ENCODE measurements around the gene CEACAM8. TPM values are rescaled to one million over a fixed set of nuclear protein-coding genes. Genes with fewer than 3 reads are reported as not detected.

The CEACAM8 gene
- total RNA-seq, 1 experiment from 2014 or later: not detected

DNA sequence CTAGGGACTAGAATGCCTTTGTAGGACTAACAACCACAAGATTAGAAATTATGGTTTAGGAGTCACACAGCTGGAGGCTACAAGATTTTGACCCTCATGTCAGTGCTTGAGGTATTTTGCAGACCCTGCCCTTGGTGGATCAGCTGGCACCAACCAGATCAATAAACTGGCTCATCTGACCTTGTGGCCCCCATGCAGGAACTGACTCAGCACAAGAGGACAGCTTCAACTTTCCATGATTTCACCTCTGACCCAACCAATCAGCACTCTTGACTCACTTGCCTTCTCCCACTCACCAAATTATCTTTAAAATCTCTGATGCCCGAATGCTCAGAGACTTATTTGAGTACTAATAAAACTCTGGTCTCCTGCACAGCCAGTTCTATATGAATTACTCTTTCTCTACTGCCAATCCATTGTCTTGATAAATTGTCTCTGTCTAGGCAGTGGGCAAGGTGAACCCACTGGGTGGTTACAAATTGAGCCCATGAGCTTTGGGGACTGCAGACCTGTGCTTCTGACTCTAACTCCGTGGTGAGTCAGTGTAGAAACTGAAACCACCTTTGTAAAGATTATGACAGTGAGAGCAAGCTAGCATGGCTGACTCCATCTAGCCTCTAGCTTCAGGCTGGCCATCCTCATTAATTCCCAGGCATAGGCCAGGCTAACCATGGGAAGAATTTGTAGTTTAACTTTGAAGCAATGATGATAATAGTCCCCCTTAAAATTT, 33.9 kb upstream of the CEACAM8 start:
- H3K9ac ChIP-seq (ENCODE audit: low read length): no peak overlapping the region
- intact Hi-C loops (cut with micrococcal nuclease): no loop called here
- no TSS peak for BruUV-seq (replicated peaks)
- H4K20me1 ChIP-seq (ENCODE audit: low read length): no peaks in the 10 kb centered on the region
- H3K9me3 ChIP-seq (ENCODE audit: low read length): 0 out of 2 replicates have a peak, but pooled peaks cover 4% of the 10 kb centered on the region
- peaks cover 19% of the 10 kb centered on the region for H3K27me3 ChIP-seq (ENCODE audit: low read length)
- H3K4me1 ChIP-seq (ENCODE audit: insufficient read depth, low read length): no peaks in the 10 kb centered on the region
- H3K4me3 ChIP-seq (ENCODE audit: low read length): no peak overlapping the region
- H3K4me2 ChIP-seq (ENCODE audit: low read length): no peak overlapping the region
- ATAC-seq (no peak), DNase-seq (peak; percentile 2)
- H3F3A ChIP-seq (ENCODE audit: low read length, unreplicated experiment): no peaks in the 10 kb centered on the region
- TF ChIP-seq, protein P1, sequence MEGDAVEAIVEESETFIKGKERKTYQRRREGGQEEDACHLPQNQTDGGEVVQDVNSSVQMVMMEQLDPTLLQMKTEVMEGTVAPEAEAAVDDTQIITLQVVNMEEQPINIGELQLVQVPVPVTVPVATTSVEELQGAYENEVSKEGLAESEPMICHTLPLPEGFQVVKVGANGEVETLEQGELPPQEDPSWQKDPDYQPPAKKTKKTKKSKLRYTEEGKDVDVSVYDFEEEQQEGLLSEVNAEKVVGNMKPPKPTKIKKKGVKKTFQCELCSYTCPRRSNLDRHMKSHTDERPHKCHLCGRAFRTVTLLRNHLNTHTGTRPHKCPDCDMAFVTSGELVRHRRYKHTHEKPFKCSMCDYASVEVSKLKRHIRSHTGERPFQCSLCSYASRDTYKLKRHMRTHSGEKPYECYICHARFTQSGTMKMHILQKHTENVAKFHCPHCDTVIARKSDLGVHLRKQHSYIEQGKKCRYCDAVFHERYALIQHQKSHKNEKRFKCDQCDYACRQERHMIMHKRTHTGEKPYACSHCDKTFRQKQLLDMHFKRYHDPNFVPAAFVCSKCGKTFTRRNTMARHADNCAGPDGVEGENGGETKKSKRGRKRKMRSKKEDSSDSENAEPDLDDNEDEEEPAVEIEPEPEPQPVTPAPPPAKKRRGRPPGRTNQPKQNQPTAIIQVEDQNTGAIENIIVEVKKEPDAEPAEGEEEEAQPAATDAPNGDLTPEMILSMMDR (conservative IDR thresholded peaks at IDR 0.05; ENCODE audit: low read depth, low read length): no peak
- TF ChIP-seq EZH2phosphoT487 (IDR thresholded peaks at IDR 0.05; ENCODE audit: borderline replicate concordance, low read length) (no peak), EZH2 (IDR thresholded peaks at IDR 0.05; ENCODE audit: low read length, unreplicated experiment) (no peak)
- no peaks in the 10 kb centered on the region for H3K79me2 ChIP-seq (ENCODE audit: low read length)
- H2AFZ ChIP-seq (ENCODE audit: low read length): no peak overlapping the region
- no peaks in the 10 kb centered on the region for H3K9me2 ChIP-seq (replicated peaks; ENCODE audit: low read length)
- CTCF ChIA-PET: no interaction called here
- no peaks in the 10 kb centered on the region for H3K36me3 ChIP-seq (ENCODE audit: low read depth, low read length)
- no peak overlapping the region for H3K27ac ChIP-seq (ENCODE audit: low read length)
- POLR2A ChIA-PET (ENCODE audit: unreplicated experiment): no interaction called here

DNA sequence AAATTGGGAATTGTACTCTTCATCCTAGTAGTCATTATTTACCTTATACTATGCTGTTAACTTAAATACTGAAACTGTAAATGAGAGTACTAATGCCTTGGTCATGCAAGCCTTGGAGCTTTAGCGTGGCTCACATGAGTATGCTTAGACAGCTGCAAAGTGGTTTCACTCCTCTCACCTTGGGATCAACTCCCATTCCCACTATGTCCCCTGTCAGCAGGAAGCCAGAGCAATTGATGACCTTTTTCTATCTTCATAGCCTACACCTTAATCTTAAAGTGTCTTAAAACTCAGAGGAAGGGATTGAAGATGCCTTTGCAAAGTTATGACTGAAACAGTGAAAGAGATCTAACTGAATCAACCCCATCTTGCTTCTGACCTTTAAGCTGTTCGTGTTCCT, 33.2 kb upstream of the CEACAM8 start:
- no peaks in the 10 kb centered on the region for H3F3A ChIP-seq (ENCODE audit: low read length, unreplicated experiment)
- intact Hi-C loops (cut with micrococcal nuclease): no loop called here
- no peaks in the 10 kb centered on the region for H4K20me1 ChIP-seq (ENCODE audit: low read length)
- no peaks in the 10 kb centered on the region for H3K4me1 ChIP-seq (ENCODE audit: insufficient read depth, low read length)
- H3K27ac ChIP-seq (ENCODE audit: low read length): no peak overlapping the region
- H3K36me3 ChIP-seq (ENCODE audit: low read depth, low read length): no peaks in the 10 kb centered on the region
- 0 out of 2 replicates have a peak, but pooled peaks cover 4% of the 10 kb centered on the region for H3K9me3 ChIP-seq (ENCODE audit: low read length)
- DNase-seq (no peak), ATAC-seq (no peak)
- peaks cover 26% of the 10 kb centered on the region for H3K27me3 ChIP-seq (ENCODE audit: low read length)
- H3K4me2 ChIP-seq (ENCODE audit: low read length): no peak overlapping the region
- no peak overlapping the region for H3K4me3 ChIP-seq (ENCODE audit: low read length)
- H3K79me2 ChIP-seq (ENCODE audit: low read length): no peaks in the 10 kb centered on the region
- H3K9ac ChIP-seq (ENCODE audit: low read length): no peak overlapping the region
- ChIA-PET CTCF (no interaction called here), POLR2A (ENCODE audit: unreplicated experiment) (no interaction called here)
- H2AFZ ChIP-seq (ENCODE audit: low read length): no peak overlapping the region
- H3K9me2 ChIP-seq (replicated peaks; ENCODE audit: low read length): no peaks in the 10 kb centered on the region
- TF ChIP-seq EZH2 (IDR thresholded peaks at IDR 0.05; ENCODE audit: low read length, unreplicated experiment) (no peak), EZH2phosphoT487 (IDR thresholded peaks at IDR 0.05; ENCODE audit: borderline replicate concordance, low read length) (no peak)
- TF ChIP-seq, protein P1 (conservative IDR thresholded peaks at IDR 0.05; ENCODE audit: low read depth, low read length): no peak
- no TSS peak for BruUV-seq (replicated peaks)

DNA sequence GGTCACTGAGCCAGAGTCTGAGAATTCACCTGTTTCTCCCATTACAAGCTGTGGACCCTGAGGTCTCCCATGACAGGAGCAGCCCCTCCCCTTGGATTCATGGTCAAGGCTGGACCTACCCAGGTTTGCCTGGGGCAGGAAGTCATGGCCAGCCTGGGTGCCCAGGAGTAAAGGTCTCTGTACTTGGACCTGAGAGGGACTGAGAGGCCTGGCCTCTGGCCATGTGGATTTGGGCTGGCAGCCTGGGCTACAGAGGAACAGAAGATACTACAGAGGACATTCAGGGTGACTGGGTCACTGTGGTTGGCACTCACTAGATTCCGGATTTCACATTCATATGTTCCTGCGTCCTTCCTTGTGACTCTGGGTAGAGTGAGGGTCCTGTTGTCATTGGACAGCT, 31.5 kb upstream of the CEACAM8 start:
- DNase-seq: no peak
- H3K4me2 ChIP-seq (ENCODE audit: low read length): no peak overlapping the region
- 0 out of 2 replicates have a peak, but pooled peaks cover 4% of the 10 kb centered on the region for H3K9me3 ChIP-seq (ENCODE audit: low read length)
- TF ChIP-seq EZH2 (IDR thresholded peaks at IDR 0.05; ENCODE audit: low read length, unreplicated experiment) (no peak), EZH2phosphoT487 (IDR thresholded peaks at IDR 0.05; ENCODE audit: borderline replicate concordance, low read length) (no peak)
- TF ChIP-seq, protein P1 (conservative IDR thresholded peaks at IDR 0.05; ENCODE audit: low read depth, low read length): no peak
- ATAC-seq: no peak
- no peak overlapping the region for H2AFZ ChIP-seq (ENCODE audit: low read length)
- H3K9me2 ChIP-seq (replicated peaks; ENCODE audit: low read length): no peaks in the 10 kb centered on the region
- no peaks in the 10 kb centered on the region for H3K4me1 ChIP-seq (ENCODE audit: insufficient read depth, low read length)
- no TSS peak for BruUV-seq (replicated peaks)
- no peaks in the 10 kb centered on the region for H3K79me2 ChIP-seq (ENCODE audit: low read length)
- H3K4me3 ChIP-seq (ENCODE audit: low read length): no peak overlapping the region
- no peak overlapping the region for H3K27ac ChIP-seq (ENCODE audit: low read length)
- no peaks in the 10 kb centered on the region for H4K20me1 ChIP-seq (ENCODE audit: low read length)
- no peaks in the 10 kb centered on the region for H3F3A ChIP-seq (ENCODE audit: low read length, unreplicated experiment)
- no peaks in the 10 kb centered on the region for H3K36me3 ChIP-seq (ENCODE audit: low read depth, low read length)
- intact Hi-C loops (cut with micrococcal nuclease): no loop called here
- ChIA-PET CTCF (no interaction called here), POLR2A (ENCODE audit: unreplicated experiment) (no interaction called here)
- no peak overlapping the region for H3K9ac ChIP-seq (ENCODE audit: low read length)
- peaks cover 38% of the 10 kb centered on the region for H3K27me3 ChIP-seq (ENCODE audit: low read length)

All from PC-3 (cell line).